PC-3 (cell line): ENCODE data around the gene IARS2.

Source experiments
- EZH2phosphoT487 ChIP-seq: fragments of 300-600 bp; sonication (generic); IDR thresholded peaks from 2 replicates; pipeline ENCODE4 v1.6.1; 2018; ENCODE audit warnings: mild to moderate bottlenecking, antibody characterized with exemption, low read length, borderline replicate concordance
- TF ChIP-seq, protein P1 (sequence below): fragments of 300-600 bp; sonication (generic); conservative IDR thresholded peaks from 2 replicates; pipeline ENCODE4 v1.5.1; 2017; ENCODE audit warnings: antibody characterized with exemption, low read depth, mild to moderate bottlenecking, low read length

DNA sequence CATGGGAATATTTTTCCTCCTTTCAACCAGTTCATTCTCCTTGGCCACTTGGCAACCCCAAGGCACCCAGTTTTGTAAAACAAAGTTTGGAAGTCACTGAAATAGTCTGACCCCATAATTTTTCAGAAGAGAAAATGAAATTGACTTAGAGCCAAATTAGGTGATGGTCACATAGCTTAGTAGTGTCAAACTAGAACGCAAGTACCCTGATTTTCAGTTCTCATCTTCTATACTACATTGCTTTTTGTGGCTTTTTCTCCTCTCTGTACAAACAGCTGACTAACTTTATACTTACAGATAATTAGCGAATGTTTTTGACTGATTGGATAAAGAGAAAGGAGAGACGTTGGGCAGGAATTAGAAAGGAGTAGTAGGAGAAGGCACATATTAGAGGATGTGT, 33.1 kb downstream of the IARS2 start:
- TF ChIP-seq, protein P1, sequence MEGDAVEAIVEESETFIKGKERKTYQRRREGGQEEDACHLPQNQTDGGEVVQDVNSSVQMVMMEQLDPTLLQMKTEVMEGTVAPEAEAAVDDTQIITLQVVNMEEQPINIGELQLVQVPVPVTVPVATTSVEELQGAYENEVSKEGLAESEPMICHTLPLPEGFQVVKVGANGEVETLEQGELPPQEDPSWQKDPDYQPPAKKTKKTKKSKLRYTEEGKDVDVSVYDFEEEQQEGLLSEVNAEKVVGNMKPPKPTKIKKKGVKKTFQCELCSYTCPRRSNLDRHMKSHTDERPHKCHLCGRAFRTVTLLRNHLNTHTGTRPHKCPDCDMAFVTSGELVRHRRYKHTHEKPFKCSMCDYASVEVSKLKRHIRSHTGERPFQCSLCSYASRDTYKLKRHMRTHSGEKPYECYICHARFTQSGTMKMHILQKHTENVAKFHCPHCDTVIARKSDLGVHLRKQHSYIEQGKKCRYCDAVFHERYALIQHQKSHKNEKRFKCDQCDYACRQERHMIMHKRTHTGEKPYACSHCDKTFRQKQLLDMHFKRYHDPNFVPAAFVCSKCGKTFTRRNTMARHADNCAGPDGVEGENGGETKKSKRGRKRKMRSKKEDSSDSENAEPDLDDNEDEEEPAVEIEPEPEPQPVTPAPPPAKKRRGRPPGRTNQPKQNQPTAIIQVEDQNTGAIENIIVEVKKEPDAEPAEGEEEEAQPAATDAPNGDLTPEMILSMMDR, result no peak
- no peak for TF ChIP-seq EZH2phosphoT487
